ENCODE results near the gene GPHN.

GPHN gene

GRCh38 chr14:67151082-67151666 lies 643.2 kb downstream of the GPHN start:
- DNase-seq (ENCODE audit: low spot score in 2 of 2): no peak
- no peaks in the 10 kb centered on the region for H3K27me3 ChIP-seq (ENCODE audit: low read depth)
- in situ Hi-C loops (cut with MboI; ENCODE audit: low sequenced_read_pairs): no loop called here
- no peaks in the 10 kb centered on the region; the same call in 1 of the 2 replicates for H3K9me3 ChIP-seq
- H3K4me1 ChIP-seq: no peaks in the 10 kb centered on the region; the same call in 1 of the 2 replicates
- H3K36me3 ChIP-seq (replicated peaks): no peaks in the 10 kb centered on the region
- no peak overlapping the region for H3K4me3 ChIP-seq

DNA sequence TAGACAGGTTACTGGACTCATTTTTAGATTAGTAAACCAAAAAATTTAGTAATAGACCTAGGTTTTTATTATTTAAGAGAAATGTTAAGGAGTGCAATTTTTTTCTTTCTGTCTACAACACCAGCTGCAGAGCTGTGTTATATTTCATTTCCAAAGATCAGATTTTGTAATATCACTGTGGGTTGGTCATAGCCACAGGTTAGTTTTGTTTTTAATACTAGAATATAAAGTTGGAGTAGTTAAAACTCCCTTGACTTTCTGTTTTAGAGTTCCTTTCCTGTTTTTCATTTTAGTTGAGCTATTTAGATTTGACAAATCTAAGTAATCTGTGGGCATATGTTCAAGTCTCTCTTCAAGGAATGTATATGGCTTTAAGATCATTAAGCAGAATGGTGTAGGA lies 650.6 kb downstream of the GPHN start:
- Histone ChIP-seq H3K9me3 (no peaks in the 10 kb centered on the region; the same call in 1 of the 2 replicates), H3K4me3 (no peak overlapping the region), H3K4me1 (no peaks in the 10 kb centered on the region; the same call in 1 of the 2 replicates), H3K36me3 (replicated peaks) (no peaks in the 10 kb centered on the region), H3K27me3 (ENCODE audit: low read depth) (no peaks in the 10 kb centered on the region)
- DNase-seq (ENCODE audit: low spot score in 2 of 2): no peak
- in situ Hi-C loops (cut with MboI; ENCODE audit: low sequenced_read_pairs): no loop called here

DNA sequence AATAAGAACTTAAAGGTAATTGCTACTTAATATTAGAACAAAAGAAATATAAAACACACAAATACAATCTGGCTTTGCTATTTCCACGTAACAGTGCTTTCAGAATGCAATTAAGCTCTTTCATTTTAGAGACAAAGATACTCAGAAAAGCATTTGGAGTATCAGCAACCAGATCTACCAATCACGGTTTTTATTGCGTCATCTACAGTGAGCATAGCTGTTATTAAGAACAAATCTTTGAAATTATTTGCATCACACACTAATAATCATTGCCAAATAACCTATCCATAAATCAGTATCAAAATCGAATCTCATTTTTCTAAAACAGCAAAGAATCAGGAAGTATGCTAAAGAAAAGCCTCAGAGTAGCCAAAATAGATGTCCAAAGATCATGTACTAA lies 654.4 kb downstream of the GPHN start:
- Histone ChIP-seq H3K4me1 (peaks cover under 1% of the 10 kb centered on the region), H3K9me3 (no peaks in the 10 kb centered on the region), H3K27me3 (ENCODE audit: low read depth) (no peaks in the 10 kb centered on the region), H3K36me3 (replicated peaks) (no peaks in the 10 kb centered on the region), H3K4me3 (no peak overlapping the region)
- DNase-seq (ENCODE audit: low spot score in 2 of 2): no peak
- in situ Hi-C loops (cut with MboI; ENCODE audit: low sequenced_read_pairs): loop anchor here (10.0 kb wide), 1 partner anchor 142 kb away; no protein-coding TSS in a partner anchor

DNA sequence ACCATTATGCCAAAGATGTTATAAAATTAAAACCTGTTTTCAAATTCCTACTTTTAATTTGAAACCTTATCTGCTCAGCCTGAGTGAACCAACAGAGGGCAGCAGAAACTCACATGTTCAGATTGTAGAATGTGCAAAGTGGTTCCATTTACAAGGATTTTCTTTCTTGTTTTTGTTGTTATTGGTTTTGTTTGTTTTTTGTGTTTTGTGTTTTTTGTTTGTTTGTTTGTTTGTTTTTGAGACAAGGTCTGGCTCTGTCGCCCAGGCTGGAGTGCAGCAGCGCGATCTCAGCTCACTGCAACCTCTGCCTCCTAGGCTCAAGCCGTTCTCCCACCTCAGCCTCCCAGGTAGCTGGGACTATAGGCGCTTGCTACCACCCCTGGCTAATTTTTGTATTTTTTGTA lies 658.5 kb downstream of the GPHN start:
- no peaks in the 10 kb centered on the region for H3K27me3 ChIP-seq (ENCODE audit: low read depth)
- no peak overlapping the region for H3K4me3 ChIP-seq
- H3K4me1 ChIP-seq: peaks cover 8% of the 10 kb centered on the region
- DNase-seq (ENCODE audit: low spot score in 2 of 2): peak in 1 of 2 experiments; percentile 65
- no peaks in the 10 kb centered on the region for H3K36me3 ChIP-seq (replicated peaks)
- H3K9me3 ChIP-seq: 0 out of 2 replicates have a peak, but pooled peaks cover 4% of the 10 kb centered on the region
- in situ Hi-C loops (cut with MboI; ENCODE audit: low sequenced_read_pairs): loop anchor here (10.0 kb wide), 1 partner anchor 138 kb away; no protein-coding TSS in a partner anchor

DNA sequence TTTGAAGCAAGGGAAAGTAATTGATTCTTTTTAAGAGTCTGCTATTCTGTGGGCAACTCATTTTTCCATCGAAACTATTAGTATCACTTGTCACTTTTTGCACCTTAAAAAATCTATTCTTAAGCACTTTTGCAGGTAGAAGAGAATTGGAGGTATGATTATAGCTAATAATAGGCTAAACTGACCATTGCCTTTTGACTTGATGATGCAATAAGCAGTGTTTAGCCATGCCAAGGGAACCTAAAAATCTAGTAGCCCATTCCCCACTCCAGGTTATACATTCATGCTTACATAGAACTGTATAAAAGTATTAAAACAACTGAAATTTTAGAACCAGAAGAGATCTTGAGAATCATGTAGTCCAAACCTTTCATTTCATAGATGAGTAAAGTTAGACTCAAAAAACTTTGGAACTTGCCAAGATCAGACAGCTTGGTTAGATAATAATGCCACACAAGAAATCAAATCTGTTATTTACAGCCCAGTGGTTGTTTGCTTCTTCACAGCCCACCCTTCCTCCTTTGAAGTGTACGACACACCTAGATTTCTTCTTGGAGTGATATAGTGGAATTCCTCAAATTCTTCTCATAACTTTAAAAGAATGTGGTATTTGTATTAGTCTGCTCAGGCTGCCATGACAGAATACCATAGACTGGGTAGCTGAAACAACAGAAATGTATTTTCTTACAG lies 659.6 kb downstream of the GPHN start:
- peaks cover 8% of the 10 kb centered on the region for H3K4me1 ChIP-seq
- peak in 1 of 2 experiments; percentile 31 for DNase-seq (ENCODE audit: low spot score in 2 of 2)
- no peaks in the 10 kb centered on the region for H3K27me3 ChIP-seq (ENCODE audit: low read depth)
- no peak overlapping the region for H3K4me3 ChIP-seq
- 0 out of 2 replicates have a peak, but pooled peaks cover 4% of the 10 kb centered on the region for H3K9me3 ChIP-seq
- in situ Hi-C loops (cut with MboI; ENCODE audit: low sequenced_read_pairs): loop anchor here (10.0 kb wide), 1 partner anchor 137 kb away; no protein-coding TSS in a partner anchor
- no peaks in the 10 kb centered on the region for H3K36me3 ChIP-seq (replicated peaks)

- Histone ChIP-seq H3K4me3 (no peak overlapping the region), H3K27me3 (ENCODE audit: low read depth) (no peaks in the 10 kb centered on the region), H3K9me3 (0 out of 2 replicates have a peak, but pooled peaks cover 4% of the 10 kb centered on the region), H3K4me1 (peaks cover 8% of the 10 kb centered on the region), H3K36me3 (replicated peaks) (no peaks in the 10 kb centered on the region)
- DNase-seq (ENCODE audit: low spot score in 2 of 2): no peak
- in situ Hi-C loops (cut with MboI; ENCODE audit: low sequenced_read_pairs): loop anchor here (10.0 kb wide), 1 partner anchor 137 kb away; no protein-coding TSS in a partner anchor
These were observed 660.1 kb downstream of the GPHN start for GRCh38 chr14:67168110-67168441.

GRCh38 chr14:67170660-67171059 lies 662.7 kb downstream of the GPHN start:
- 0 out of 2 replicates have a peak, but pooled peaks cover 4% of the 10 kb centered on the region for H3K9me3 ChIP-seq
- no peaks in the 10 kb centered on the region for H3K36me3 ChIP-seq (replicated peaks)
- H3K4me1 ChIP-seq: peaks cover 8% of the 10 kb centered on the region
- no peaks in the 10 kb centered on the region for H3K27me3 ChIP-seq (ENCODE audit: low read depth)
- no peak overlapping the region for H3K4me3 ChIP-seq
- in situ Hi-C loops (cut with MboI; ENCODE audit: low sequenced_read_pairs): no loop called here
- DNase-seq (ENCODE audit: low spot score in 2 of 2): no peak

DNA sequence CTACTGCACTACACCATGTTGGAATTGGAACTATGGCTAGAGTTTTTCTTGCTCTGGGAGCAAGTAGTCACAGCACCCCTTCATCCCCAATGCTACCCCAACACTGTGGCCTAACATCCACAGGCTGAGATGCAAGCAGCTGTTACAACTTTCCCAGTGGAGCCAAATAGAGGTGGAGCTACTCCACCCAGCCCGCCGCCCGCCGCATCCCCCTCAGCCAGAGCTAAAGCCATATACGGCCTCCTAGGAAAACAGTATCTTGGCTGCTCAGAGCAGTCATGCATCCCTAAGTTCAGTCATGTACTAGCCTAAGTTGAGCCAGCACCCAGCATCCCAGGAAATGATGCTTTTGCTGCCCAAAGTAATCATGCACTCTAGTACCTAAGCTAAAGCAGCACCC lies 664.1 kb downstream of the GPHN start:
- no peak for DNase-seq (ENCODE audit: low spot score in 2 of 2)
- Histone ChIP-seq H3K36me3 (replicated peaks) (no peaks in the 10 kb centered on the region), H3K4me1 (peaks cover 8% of the 10 kb centered on the region), H3K4me3 (no peak overlapping the region), H3K27me3 (ENCODE audit: low read depth) (no peaks in the 10 kb centered on the region), H3K9me3 (0 out of 2 replicates have a peak, but pooled peaks cover 4% of the 10 kb centered on the region)
- in situ Hi-C loops (cut with MboI; ENCODE audit: low sequenced_read_pairs): no loop called here

DNA sequence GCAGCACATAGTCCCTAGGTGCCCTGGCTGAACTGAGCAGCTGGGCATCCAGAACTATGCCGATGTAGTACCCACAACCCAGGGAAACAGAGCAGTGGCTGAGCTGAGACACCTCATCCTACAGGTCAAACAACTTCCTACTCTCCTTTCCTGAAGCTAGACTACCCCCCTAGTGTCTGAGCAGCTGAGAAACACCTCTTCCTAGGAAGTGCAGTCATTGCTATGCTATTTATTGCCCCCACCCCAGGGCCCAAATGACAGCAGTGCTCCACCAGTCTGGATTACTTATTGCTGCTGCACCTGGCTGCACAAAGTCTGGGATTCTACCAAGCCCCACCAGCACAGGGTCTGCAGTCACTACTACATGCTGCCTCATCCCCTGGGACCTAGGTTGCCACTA lies 664.6 kb downstream of the GPHN start:
- H3K4me3 ChIP-seq: no peak overlapping the region
- H3K36me3 ChIP-seq (replicated peaks): no peaks in the 10 kb centered on the region
- H3K9me3 ChIP-seq: 0 out of 2 replicates have a peak, but pooled peaks cover 4% of the 10 kb centered on the region
- in situ Hi-C loops (cut with MboI; ENCODE audit: low sequenced_read_pairs): no loop called here
- DNase-seq (ENCODE audit: low spot score in 2 of 2): no peak
- peaks cover 6% of the 10 kb centered on the region for H3K4me1 ChIP-seq
- H3K27me3 ChIP-seq (ENCODE audit: low read depth): no peaks in the 10 kb centered on the region

GRCh38 chr14:67173719-67174118 lies 665.8 kb downstream of the GPHN start:
- DNase-seq (ENCODE audit: low spot score in 2 of 2): no peak
- Histone ChIP-seq H3K4me1 (no peaks in the 10 kb centered on the region), H3K27me3 (ENCODE audit: low read depth) (no peaks in the 10 kb centered on the region), H3K4me3 (no peak overlapping the region), H3K36me3 (replicated peaks) (no peaks in the 10 kb centered on the region), H3K9me3 (0 out of 2 replicates have a peak, but pooled peaks cover 4% of the 10 kb centered on the region)
- in situ Hi-C loops (cut with MboI; ENCODE audit: low sequenced_read_pairs): no loop called here

GRCh38 chr14:67186172-67186768 lies 678.3 kb downstream of the GPHN start:
- in situ Hi-C loops (cut with MboI; ENCODE audit: low sequenced_read_pairs): no loop called here

DNA sequence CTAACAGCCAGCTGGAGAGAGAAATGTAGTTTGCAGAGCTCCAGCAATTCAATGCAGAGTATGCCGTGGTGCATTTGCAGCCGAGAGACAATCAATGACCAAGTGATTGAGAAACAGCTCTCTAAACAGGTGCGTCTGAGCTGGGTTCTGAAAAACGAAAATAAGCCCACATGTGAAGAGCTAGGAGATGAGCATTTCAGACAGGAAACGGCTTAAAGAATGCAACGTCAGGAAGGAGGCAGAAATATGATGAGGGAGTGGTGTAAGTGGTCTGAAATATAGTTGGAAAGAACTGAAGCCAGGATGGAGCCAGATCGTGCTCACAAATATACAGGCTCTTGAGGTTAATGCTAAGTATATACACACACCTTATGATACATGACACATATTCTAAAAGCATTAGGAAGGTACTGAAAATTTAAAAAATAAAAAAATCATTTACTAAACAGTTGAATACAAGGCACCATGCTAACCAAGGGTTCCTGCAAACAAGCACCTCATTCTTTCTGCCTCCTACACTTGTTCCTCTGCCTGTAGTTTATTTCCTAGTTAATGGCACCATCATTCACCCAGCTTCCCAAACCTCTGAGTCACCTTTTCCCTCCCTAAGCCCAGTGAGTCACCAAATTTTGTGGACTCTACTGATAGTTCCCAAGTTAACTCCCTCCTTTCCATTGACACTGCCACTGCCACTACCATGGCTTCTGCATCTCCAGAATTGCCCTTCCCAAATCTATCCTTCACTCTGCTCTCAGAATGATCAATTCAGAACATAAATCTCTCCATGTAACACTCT lies 679.0 kb downstream of the GPHN start:
- in situ Hi-C loops (cut with MboI; ENCODE audit: low sequenced_read_pairs): no loop called here
- Histone ChIP-seq H3K36me3 (replicated peaks) (no peaks in the 10 kb centered on the region), H3K27me3 (ENCODE audit: low read depth) (no peaks in the 10 kb centered on the region), H3K9me3 (no peaks in the 10 kb centered on the region), H3K4me3 (no peak overlapping the region), H3K4me1 (no peaks in the 10 kb centered on the region)
- DNase-seq (ENCODE audit: low spot score in 2 of 2): no peak

More at GRCh38 chr14:67186172-67186768, 678.3 kb downstream of the GPHN start:
- Histone ChIP-seq H3K27me3 (ENCODE audit: low read depth) (no peaks in the 10 kb centered on the region), H3K9me3 (no peaks in the 10 kb centered on the region), H3K36me3 (replicated peaks) (no peaks in the 10 kb centered on the region), H3K4me1 (no peaks in the 10 kb centered on the region), H3K4me3 (no peak overlapping the region)
- DNase-seq (ENCODE audit: low spot score in 2 of 2): no peak

DNA sequence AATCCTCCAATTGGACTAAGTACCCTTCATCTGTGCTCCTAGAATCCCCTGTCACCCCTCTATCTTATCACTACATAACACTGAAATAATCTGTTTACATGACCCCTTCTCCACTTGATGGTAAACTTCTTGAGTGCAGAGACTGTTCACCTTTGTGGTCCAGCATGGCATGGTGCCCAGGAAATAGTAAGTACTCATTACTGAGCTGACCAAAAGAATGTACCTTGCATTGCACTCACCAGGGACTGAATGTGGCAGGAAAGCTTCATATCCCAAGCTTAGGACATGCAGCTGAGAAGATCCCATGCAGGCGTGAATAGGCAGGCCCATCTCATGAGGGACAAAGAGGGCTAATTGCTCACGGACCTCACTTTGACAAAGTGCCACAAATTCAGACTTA lies 679.9 kb downstream of the GPHN start:
- in situ Hi-C loops (cut with MboI; ENCODE audit: low sequenced_read_pairs): no loop called here
- no peaks in the 10 kb centered on the region for H3K27me3 ChIP-seq (ENCODE audit: low read depth)
- no peak for DNase-seq (ENCODE audit: low spot score in 2 of 2)
- H3K4me1 ChIP-seq: no peaks in the 10 kb centered on the region
- H3K4me3 ChIP-seq: no peak overlapping the region
- no peaks in the 10 kb centered on the region for H3K36me3 ChIP-seq (replicated peaks)
- no peaks in the 10 kb centered on the region for H3K9me3 ChIP-seq
